Natural killer cell treated with Interleukin-12 subunit alpha and Interleukin-12 subunit beta and Interleukin-15 and Interleukin-18, amount 100 ng/mL, for 72 hours (primary cell): ENCODE results near the gene CABLES2. TPM values are rescaled to one million over a fixed set of nuclear protein-coding genes. Genes with fewer than 3 reads are reported as not detected.

Experiments
- ATAC-seq, 2 donors: fragments of 150-1000 bp; cut with Tn5 transposase in 1 of 2; sonication (Bioruptor Pico), chemical (Tn5 transposase) in 1 of 2; 2 replicates each; pipeline ENCODE4 v1.10.0; 2021
- DNase-seq: peaks from one replicate; pipeline ENCODE4 v3.0.0; 2022; ENCODE audit warnings: low spot score
- H3K27ac Mint-ChIP-seq, 2 donors: 1 replicate in 1 of 2; 2 replicates in 1 of 2; pipeline ENCODE4 v1.8.0; 2022; ENCODE audit warnings: mixed read lengths in 2 of 2, mild to moderate bottlenecking in 1 of 2, moderate library complexity in 1 of 2
- H3K27me3 Mint-ChIP-seq, 2 donors: 1 replicate in 1 of 2; 2 replicates in 1 of 2; pipeline ENCODE4 v1.8.0; 2022; ENCODE audit warnings: mixed read lengths in 2 of 2
- H3K36me3 Mint-ChIP-seq: one replicate; pipeline ENCODE4 v1.8.0; 2022; ENCODE audit warnings: mixed read lengths
- H3K4me1 Mint-ChIP-seq, 2 donors: 1 replicate in 1 of 2; 2 replicates in 1 of 2; pipeline ENCODE4 v1.8.0; 2022; ENCODE audit warnings: low read depth in 2 of 2, mixed read lengths in 2 of 2, mild to moderate bottlenecking in 1 of 2
- H3K4me3 Mint-ChIP-seq: one replicate; pipeline ENCODE4 v1.8.0; 2022; ENCODE audit warnings: mixed read lengths
- H3K9me3 Mint-ChIP-seq: 2 replicates; pipeline ENCODE4 v1.8.0; 2022; ENCODE audit warnings: mixed read lengths
- total RNA-seq, 2 donors: library from RNA; stranded (reverse); gene quantifications; one replicate each; pipeline ENCODE4 v1.2.3, GENCODE V29; 2022

The CABLES2 gene
- total RNA-seq, 2 donors from 2014 or later = 9.4 to 9.5 TPM

DNA sequence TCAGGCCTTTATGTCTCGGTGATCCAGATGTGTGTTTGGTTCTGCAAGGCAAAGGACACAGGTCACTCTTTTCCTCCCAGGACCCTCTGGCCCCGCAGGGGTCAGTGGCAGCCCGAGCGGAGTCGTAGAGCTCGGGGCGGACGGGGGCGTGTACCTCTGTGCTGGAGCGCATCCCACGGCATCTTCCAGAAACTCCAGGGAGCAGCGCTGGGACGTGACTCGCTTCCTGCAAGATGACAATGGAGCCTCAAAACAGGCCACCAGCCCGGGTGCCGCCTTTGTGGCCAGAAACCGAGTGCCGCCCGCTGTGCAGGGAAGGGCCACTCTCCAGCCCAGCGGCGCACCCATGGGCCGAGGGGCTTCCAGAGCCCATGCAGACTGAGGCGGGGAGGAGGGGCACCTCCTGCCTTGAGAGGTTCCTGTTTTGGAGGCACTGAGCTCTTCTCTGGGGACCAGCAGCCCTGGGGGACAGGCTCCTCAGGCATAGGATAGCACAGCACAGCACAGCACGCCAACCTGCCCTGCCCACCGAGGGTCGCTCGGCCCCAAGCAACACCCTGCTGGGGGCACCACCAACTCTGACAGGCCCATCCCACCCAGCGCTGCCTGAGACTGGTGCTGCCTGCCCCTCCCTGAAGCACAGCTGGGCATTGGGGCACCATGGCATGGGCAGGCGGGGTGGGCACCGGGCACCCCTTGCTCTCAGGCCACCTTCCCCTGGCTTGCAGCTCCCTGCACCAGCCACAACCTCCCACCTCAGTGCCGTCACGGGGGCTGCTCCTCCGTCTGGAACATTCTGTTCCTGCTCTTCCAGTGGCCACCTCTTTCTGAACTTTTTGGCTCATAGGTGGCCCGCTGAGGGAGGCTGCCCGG lies 10.5 kb downstream of the CABLES2 start:
- ATAC-seq = no peak

DNA sequence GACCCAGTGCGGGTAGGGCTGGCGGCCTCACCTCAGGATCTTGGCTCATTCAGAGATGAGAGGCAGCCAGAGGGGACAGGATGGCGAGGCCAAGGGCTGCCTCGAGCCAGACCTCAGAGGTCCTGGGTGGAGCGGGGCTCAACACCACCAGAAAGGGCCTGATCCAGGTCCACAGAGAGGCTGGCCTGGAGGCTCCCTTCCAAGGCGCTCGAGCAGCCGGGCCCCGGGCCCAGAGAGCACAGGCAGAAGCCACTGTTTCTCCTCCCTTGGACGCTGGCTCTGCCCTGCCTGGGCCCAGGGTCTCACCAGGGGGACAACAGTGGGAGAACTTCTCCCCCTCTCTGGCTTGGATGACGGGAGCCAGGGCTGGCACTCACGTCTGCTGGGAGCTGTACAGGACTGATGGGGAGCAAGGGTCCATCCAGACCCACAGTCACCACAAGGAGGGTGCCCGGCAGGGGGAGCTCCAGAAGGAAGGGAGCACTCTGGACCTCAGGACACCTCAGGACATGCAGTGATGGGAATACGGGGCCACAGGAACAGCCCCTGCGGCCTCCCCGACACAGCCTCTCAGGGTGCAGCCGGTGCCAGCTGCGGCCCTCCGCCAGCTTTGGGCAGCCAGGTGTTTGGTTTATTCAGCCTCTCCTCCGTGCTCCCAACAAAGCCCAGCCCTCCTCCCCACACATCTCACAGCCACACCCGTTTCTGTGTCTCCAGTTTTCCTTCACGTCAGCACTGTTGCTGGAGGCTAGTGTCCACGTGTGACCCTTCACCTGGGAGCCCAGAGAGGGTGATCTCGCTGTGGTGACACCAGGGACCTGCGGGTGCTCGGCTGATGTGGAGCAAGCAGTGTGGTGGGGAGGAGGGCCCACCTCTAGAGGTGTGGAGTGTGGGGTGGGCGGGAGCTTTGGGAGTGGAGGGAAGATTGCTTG lies 11.5 kb downstream of the CABLES2 start:
- Mint-ChIP-seq H3K27me3 (no peaks in the 10 kb centered on the region), H3K9me3 (peaks cover 4% of the 10 kb centered on the region), H3K27ac (no peak overlapping the region), H3K4me1 (peaks cover 0 to 14% of the 10 kb centered on the region in 2 donors), H3K36me3 (no peaks in the 10 kb centered on the region), H3K4me3 (no peak overlapping the region)
- DNase-seq (no peak), ATAC-seq (no peak)

More for the DNA sequence above, 10.5 kb downstream of the CABLES2 start:
- Mint-ChIP-seq H3K4me3 (no peak overlapping the region), H3K9me3 (peaks cover 4% of the 10 kb centered on the region), H3K27me3 (no peaks in the 10 kb centered on the region), H3K36me3 (no peaks in the 10 kb centered on the region), H3K27ac (no peak overlapping the region), H3K4me1 (peaks cover 0 to 14% of the 10 kb centered on the region in 2 donors)
- no peak for DNase-seq

DNA sequence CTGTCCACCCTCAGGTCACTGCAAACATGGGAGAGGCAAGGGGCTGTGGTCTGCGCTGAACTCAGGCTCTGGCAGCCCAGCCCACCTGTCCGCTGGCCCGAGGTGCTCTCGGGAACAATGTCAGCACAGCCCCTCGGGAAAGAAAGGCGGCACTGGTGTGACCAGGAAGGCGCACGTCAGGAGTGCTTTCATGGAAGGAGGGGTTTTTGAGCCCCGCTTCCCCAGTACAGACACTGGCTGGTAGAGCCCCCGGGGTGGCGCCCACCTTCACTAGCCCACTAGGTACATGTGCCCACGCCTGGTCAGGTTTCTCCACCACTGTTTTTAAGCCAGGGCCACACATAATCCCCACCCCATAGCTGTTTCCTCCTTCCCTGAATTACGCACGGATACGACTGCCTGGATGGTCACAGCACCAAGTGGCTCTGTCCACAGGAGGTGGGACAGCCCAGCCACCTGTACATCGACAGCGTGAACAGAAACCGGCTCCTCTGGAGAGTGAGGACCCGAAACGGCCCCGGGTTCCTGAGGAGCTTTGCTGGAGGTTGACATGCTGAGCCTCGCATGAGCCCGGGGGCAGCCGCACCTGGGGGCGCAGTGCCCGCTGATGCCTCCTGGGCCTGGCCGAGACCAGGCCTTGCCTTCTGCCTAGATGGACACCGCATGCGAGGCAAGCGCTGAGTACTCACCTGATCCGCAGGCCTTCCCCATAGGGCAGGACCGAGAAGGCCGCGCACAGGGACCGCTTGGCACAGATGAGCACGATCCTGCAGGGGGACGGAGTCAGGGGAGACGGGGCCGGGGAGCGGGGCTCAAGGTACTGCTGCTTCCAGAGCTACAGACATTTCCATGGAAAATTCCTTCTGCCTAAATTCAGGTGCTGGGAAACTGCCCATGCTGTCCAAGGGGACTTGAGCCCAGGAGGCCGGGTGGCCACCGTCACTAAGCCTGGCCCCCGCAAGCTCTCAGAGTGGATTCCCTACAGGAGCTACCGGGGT lies 12.5 kb downstream of the CABLES2 start:
- DNase-seq (no peak), ATAC-seq (no peak)
- H3K27me3 Mint-ChIP-seq = no peaks in the 10 kb centered on the region
- no peak overlapping the region for H3K27ac Mint-ChIP-seq
- no peak overlapping the region for H3K4me3 Mint-ChIP-seq
- H3K36me3 Mint-ChIP-seq = no peaks in the 10 kb centered on the region
- H3K9me3 Mint-ChIP-seq = peaks cover 4% of the 10 kb centered on the region
- peaks cover 7 to 16% of the 10 kb centered on the region in 2 donors for H3K4me1 Mint-ChIP-seq

DNA sequence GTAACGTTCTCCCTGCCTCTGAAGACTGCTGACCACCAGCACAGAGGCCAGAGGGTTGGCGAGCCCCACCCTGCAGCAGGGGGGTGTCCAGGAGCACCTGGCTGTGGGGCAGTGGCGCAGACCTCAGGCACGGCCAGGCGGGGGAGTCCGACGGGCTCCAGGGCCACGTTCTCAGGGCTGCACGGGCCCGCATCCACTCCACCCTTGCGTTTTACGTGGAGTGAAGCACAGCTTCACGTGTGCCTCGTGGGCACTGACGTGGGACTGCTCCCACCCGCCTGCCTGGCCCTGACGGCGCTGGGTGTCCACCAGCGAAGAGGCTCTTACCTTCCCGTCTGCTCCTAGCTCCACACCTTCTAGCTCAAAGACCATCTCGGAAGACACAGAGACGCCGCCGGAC lies 13.3 kb downstream of the CABLES2 start:
- H3K27ac Mint-ChIP-seq = no peak overlapping the region
- no peaks in the 10 kb centered on the region for H3K27me3 Mint-ChIP-seq
- DNase-seq = no peak

DNA sequence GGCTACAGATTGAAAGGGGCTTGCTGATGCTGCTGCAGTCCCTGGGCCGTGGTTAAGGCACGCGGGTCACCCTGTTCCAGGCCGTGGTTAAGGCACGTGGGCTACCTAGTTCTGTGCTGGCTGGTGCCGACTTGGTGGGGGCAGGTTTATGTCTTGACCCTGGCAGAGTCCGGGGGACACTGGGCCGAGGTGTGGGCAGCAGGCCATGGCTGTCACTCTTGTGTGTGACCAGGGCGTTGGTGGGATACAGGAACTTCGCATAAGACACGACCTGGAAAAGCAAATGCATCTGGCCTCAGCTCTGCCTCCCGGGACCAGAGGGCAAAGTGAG lies 13.8 kb downstream of the CABLES2 start:
- Mint-ChIP-seq H3K27ac (no peak overlapping the region), H3K9me3 (peaks cover 4% of the 10 kb centered on the region), H3K4me1 (peaks cover 19 to 25% of the 10 kb centered on the region in 2 donors), H3K4me3 (no peak overlapping the region), H3K36me3 (peaks cover 10% of the 10 kb centered on the region), H3K27me3 (no peaks in the 10 kb centered on the region)
- ATAC-seq (no peak), DNase-seq (no peak)

More for the DNA sequence above, 13.3 kb downstream of the CABLES2 start:
- peaks cover 4% of the 10 kb centered on the region for H3K9me3 Mint-ChIP-seq
- peaks cover 14 to 21% of the 10 kb centered on the region in 2 donors for H3K4me1 Mint-ChIP-seq
- no peak for ATAC-seq
- H3K36me3 Mint-ChIP-seq = peaks cover 6% of the 10 kb centered on the region
- no peak overlapping the region for H3K4me3 Mint-ChIP-seq

DNA sequence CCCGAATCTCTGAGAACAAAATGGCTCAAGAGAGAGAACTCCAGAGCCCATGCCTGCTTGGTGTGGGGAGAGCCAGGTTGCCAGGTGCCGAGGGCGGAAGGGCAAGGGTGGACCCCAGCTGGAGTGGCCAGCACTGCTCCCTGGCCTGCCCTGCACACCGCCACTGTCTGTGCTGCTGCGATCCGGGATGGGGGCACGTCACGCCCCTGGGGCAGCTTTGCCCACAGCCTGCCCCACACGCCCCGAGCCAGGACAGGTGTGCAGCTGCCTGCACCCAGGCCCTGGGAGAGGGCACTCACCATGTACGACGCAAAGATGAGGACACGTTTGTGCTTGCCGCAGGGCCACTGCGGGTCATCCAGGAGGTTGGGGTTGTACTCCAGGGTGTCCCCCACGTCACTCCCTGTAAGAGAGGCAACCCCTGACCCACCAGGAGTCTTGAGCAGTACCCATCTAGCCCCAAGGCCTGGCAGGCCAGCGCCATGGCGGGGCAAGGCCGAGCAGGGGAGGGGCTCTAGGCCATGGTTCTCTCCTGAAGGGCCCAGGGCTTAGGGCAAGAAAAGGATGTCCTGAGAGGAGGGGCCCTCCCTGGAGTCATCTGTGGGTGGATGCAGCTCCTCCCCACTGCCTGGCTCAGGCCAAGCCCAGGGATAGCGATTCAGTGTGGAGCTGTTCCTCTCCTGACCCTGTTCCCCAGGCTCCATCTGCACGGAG lies 14.3 kb downstream of the CABLES2 start:
- ATAC-seq (peak in 1 of 2 donors; percentile 16), DNase-seq (no peak)
- Mint-ChIP-seq H3K4me3 (no peak overlapping the region), H3K9me3 (no peaks in the 10 kb centered on the region), H3K27ac (no peak overlapping the region), H3K27me3 (no peaks in the 10 kb centered on the region), H3K36me3 (peaks cover 15% of the 10 kb centered on the region), H3K4me1 (peaks cover 24 to 26% of the 10 kb centered on the region in 2 donors)

DNA sequence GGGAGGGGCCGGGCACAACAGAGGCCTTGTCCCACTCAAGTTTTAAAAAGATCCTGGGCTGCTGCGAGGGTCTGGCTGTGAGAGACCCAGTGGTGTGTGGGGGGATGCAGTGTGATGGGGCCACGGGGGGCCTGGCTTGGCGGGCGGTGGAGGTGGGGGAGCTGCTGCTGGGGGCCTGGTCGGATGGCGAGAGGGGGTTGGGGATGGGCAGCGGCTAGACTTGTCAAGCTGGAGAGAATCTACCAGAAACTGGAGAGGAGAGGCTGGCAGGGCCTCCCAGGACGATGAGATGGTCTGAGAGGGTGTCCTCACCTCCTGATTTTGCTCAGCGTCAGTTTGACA lies 15.0 kb downstream of the CABLES2 start:
- Mint-ChIP-seq H3K9me3 (no peaks in the 10 kb centered on the region), H3K4me3 (no peak overlapping the region), H3K36me3 (peaks cover 19% of the 10 kb centered on the region), H3K4me1 (peaks cover 25 to 30% of the 10 kb centered on the region in 2 donors), H3K27me3 (no peaks in the 10 kb centered on the region), H3K27ac (no peak overlapping the region)
- DNase-seq = no peak
- ATAC-seq = no peak

DNA sequence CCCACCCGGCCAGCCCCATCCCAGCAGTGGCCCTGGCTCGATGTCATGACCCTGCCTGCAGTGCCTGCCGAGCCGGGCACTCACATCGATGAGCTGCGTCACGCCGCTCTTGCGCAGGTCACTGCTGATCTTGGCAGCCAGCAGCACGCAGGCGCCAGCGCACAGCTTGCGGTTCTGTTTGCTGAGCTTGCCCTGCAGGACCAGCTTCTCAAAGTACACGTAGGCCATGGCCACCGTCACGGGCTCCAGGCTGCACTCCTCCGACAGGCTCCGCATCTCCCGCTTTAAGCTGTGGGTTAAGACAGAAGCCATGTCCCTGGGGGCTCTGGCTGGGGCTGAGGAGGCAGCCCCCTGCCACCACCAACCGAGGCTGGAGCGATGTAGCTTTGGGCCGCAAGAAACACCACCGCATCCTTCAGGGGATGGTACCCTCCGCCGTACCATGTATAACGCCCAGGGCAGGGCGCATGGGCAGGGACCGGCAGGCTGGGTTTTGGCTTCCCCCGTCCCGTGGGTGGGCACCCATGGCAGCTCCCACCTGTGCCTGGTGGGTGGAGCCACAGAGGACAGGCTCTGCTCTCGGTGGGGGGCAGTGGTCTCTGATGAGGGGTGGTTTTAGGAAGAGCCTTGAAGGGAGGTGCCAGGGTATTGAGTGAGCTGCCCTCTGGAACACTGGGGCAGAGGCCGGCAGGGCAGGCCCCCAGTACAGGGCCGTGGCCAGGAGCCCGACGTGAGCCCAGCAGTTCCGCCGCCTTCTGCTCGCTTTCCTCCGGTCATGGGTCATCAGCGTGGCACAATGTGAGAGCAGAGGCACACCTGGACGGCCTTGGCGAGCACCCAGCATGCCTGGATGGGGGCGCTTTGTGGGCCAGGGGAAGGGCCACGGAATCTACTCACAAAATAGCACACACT lies 15.7 kb downstream of the CABLES2 start:
- H3K36me3 Mint-ChIP-seq = peaks cover 19% of the 10 kb centered on the region
- no peak overlapping the region for H3K4me3 Mint-ChIP-seq
- DNase-seq = no peak
- H3K27ac Mint-ChIP-seq = no peak overlapping the region
- ATAC-seq = no peak
- no peaks in the 10 kb centered on the region for H3K27me3 Mint-ChIP-seq
- peaks cover 24 to 30% of the 10 kb centered on the region in 2 donors for H3K4me1 Mint-ChIP-seq
- no peaks in the 10 kb centered on the region for H3K9me3 Mint-ChIP-seq

DNA sequence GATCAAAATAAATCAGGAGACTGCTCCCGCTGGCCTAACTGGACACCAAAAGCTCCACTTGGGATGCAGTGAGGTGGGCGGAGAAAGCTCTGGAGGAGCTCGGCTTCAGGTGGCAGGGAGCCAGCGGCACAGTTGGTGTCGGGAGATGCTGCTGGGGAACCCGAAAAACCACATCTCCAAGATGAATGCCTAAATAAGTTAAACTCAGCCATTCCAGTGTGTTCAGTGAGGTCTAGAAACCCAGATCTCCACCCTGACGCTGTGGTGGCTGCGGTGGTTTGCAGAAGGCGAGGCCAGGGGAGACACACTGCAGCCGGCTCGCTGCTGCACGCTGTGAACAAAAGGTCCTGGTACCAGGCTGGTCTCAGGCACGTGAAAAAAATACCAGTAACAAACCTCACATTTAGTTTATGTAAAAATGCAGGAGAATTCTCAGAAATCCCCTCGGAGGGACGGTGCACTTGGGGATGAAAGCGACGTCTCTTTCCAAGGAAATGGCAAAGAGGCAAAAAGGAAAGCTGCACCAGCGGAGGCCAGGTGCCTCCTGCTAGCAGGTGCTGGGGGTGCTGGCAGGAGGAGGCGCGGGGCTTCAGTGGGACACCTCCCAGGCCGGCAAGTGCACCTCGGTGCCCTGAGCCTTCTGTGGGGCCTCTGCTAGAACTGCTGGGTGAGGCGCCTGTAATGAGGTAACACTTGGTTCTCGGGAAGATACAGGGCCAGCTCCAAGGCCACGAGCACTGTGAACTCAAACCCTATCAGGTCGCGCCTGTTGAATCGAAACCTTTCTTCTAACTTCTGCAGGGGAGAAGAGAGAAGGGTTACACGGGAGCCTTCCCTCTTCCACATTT lies 16.5 kb downstream of the CABLES2 start:
- Mint-ChIP-seq H3K9me3 (no peaks in the 10 kb centered on the region), H3K4me1 (peaks cover 28 to 37% of the 10 kb centered on the region in 2 donors), H3K27ac (peak overlapping the region in 1 of 2 donors; percentile 33), H3K4me3 (no peak overlapping the region), H3K27me3 (no peaks in the 10 kb centered on the region), H3K36me3 (peaks cover 19% of the 10 kb centered on the region)
- ATAC-seq = no peak
- DNase-seq = no peak

DNA sequence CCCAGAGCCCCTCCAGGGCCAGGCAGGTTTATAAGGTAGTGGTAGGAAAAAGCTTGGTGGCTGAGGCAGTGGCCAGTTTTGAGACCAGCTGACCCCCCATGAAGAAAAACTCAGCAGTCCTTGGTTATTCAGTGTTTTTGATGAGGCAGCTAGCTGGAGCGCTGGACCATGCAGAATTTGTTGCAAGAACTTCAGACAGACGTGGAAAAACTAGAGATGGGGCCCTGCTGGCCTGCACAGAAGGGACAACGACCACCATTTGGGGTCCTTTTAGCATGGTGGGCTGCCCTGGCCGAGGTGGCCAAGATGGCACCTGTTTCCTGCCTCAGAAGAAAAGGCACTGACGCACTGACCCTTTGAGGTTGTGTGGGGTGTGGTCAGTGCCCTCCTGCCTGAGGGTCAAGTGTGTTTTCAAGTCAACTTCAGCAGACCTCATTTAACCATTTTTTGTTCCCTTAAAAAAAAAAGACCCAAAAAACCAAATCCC lies 17.4 kb downstream of the CABLES2 start:
- ATAC-seq = no peak
- no peak for DNase-seq
- Mint-ChIP-seq H3K27ac (peak overlapping the region in 1 of 2 donors; percentile 33), H3K36me3 (peaks cover 19% of the 10 kb centered on the region), H3K9me3 (no peaks in the 10 kb centered on the region), H3K27me3 (no peaks in the 10 kb centered on the region), H3K4me3 (no peak overlapping the region), H3K4me1 (peaks cover 35 to 45% of the 10 kb centered on the region in 2 donors)
